HG02852 (cell line): Measurements from ENCODE around the gene SPINDOC.
"Not testable (repeated sequence)": the region's sequence is repeated elsewhere in the genome, so short reads cannot be mapped to it uniquely, and the experiment has no call there.

ENCODE experiments used
- ATAC-seq: cut with Tn5 transposase; IDR thresholded peaks from one replicate; pipeline ENCODE4 v1.9.1; 2021; ENCODE audit warnings: mild to moderate bottlenecking, moderate library complexity; ENCODE audit not compliant: unreplicated experiment

SPINDOC gene

GRCh38 chr11:63851364-63851763 lies 38.1 kb downstream of the SPINDOC start:
- ATAC-seq: no peak

DNA sequence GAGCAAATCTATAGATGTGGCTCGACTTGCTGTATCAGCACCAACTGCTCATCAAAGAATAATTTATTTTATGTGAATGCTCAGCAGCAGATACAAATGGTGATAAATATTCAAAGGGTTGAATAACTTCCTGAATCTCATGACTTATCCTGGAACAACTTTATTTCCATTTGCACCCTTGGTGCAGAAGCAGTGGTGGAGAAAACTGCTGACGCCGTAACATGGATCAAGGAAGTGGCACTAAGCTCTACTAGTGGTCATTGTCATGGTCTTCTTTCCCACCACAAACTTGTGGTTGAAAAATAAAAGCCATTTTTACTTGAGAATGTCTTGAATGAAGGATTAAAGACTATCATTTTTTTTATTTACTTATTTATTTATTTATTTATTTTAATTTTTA lies 40.2 kb downstream of the SPINDOC start:
- ATAC-seq: no peak

GRCh38 chr11:63854696-63855095 lies 41.4 kb downstream of the SPINDOC start:
- ATAC-seq: no peak

- no peak for ATAC-seq
These were observed 42.7 kb downstream of the SPINDOC start for GRCh38 chr11:63855975-63856374.

- ATAC-seq: no peak
These were observed 45.6 kb downstream of the SPINDOC start for GRCh38 chr11:63858628-63859550.

DNA sequence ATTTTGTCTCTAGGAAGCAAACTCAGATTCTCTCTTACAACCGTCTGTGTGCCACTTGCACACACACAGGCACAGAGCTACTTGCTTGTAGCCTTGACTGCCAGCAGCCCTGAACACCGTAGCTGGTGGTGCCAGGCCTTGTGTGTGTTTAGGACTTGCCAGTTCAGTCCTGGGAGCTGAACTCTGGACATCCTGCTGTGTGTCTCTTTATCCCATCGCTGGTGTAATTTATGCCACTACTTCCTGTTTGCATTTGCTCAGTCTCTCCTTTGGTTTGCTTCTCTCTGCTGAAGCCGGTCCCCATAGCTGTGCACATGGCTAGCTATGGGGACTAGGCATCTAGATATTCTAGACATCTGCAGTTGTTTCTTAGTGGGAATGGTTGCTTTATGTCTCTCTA lies 49.7 kb downstream of the SPINDOC start:
- ATAC-seq: no peak

DNA sequence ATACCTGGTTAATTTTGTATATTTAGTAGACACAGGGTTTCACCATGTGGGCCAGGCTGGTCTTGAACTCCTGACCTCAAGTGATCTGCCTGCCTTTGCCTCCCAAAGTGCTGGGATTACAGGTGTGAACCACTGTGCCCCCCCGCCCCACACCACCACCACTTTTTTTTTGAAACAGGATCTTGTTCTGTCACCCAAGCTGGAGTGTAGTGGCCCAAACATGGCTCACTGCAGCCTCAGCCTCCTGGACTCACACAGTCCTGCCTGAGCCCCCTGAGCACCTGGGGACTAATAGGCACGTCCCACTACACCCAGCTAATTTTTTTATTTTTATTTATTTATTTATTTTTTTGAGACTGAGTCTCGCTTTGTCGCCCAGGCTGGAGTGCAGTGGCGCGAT lies 50.4 kb downstream of the SPINDOC start:
- not testable (repeated sequence) for ATAC-seq

DNA sequence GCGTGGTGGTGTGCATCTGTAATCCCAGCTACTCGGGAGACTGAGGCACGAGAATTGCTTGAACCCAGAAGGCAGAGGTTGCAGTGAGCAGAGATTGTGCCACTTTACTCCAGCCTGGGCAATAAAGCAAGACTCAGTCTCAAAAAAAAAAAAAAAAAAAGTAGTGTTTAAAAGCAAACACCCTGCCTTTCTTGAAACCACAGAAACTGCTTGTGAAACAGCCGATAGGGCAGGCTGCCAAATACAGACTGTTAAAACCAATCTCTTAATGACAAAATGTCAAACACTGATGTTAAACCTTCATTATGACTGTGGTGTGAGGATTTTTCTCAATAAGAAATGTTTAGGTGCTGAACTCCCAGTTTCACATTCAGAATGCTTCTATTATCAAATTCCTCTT lies 53.0 kb downstream of the SPINDOC start:
- no peak for ATAC-seq

- no peak for ATAC-seq
These were observed 54.3 kb downstream of the SPINDOC start for GRCh38 chr11:63867511-63867910.

DNA sequence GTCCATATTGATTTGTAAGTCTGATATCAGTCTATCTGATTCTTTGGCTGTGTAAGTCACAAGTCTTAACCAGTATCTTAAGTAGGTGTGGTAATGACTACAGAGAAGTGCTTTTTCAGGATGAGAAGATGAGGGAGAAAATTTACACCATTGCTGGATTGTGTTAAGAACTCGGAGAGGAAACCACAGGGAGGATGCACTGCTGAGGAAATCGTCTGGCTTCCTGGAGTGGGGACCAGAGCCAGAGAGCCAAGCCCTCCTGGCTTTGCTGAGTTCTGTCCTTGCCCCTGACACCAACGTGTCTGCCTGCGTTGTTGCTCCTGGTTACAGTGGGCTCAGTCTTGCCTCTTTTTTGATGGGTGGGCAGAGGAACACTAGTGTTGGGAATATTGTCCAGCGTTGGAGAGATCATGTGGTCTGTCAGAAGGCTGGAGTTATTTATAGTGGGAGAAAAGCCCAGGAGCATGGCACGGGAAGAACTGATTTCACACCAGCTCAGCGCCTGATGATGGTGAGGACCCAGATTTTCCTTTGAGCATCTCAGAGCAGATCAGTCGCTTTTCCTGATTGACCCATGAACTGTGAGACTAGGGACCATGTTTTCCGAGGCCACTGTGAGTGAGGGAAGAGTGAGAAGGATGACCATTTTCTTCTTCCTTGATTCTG lies 55.3 kb downstream of the SPINDOC start:
- ATAC-seq: no peak

GRCh38 chr11:63869171-63869591 lies 55.9 kb downstream of the SPINDOC start:
- no peak for ATAC-seq

DNA sequence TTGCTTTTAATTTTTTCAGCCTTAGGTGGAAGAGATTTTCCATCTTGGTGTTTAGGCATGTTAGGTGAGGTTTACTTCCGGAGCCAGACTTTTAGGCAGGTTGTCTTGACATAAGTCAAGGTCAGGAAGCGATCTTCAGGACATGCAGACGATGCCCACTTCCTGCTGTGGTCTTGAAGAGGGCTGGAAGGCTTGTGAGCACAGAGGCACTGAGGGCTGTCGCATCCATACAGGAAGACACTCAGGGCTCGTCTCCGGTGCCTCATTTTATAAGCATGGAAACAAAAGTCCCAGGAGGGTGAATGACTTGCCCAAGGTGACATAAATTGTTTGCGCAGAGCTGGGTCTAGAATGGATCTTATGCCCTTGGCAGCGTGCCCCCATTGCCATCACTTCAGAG lies 56.4 kb downstream of the SPINDOC start:
- no peak for ATAC-seq

GRCh38 chr11:63870351-63871140 lies 57.3 kb downstream of the SPINDOC start:
- ATAC-seq: no peak

DNA sequence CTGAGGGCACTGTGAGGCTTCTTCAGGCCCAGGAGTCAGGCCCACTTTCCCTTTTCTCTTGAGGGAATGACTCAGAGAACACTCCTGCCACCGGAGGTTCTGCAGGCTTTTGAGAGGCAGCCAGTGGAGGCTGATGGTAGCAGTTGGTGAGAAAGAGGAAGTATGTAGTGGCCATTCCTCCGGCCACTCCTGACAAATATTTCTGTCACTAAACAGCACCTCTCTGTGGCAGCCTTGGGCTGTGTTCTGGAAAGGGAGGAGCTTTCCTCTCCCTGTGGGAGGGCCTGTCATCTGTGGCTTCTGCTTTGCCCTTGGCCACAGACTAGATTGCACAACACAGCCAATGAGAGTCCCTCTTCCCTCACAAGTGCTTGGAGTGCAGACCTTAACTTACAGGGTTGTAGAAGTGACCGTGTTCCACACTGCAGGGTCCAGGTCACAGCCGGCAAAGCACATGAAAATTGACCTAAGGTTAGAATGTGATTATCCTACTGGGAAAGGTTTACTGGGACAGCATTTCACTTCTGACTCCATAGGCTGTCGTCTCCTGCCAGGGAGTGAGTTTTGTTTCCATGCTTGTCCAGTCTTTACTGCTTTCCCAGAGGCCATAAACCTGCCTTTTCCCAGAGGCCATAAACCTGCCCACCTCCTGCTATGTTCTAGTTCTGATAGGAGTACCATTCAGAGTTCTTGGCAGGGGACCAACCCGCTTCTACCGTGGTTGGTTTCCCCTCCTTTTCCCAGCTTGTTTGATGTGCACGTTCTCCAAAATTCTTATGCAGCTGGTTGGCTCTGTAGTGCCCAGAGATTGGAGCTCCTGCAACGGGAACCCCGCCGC lies 58.9 kb downstream of the SPINDOC start:
- ATAC-seq: peak; percentile 77

DNA sequence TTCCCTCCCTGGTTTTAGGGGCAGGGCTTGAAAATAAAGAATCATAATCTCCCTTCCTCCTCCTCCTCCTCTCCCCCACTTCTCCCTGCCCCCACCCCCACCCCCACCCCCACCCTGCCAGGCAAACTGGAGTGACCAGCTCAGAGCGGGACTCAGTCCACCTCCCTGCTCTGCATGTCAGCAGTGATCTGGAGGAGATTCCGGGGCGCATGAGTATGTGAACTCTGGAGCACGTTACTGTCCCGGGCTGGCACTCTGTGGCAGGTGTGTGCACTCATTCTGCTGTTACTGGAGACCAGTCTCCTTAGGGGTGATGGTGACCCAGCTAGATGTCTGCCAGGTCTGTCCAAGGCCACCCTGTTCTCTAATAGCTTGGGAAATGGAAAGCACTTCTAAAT lies 59.5 kb downstream of the SPINDOC start:
- no peak for ATAC-seq

DNA sequence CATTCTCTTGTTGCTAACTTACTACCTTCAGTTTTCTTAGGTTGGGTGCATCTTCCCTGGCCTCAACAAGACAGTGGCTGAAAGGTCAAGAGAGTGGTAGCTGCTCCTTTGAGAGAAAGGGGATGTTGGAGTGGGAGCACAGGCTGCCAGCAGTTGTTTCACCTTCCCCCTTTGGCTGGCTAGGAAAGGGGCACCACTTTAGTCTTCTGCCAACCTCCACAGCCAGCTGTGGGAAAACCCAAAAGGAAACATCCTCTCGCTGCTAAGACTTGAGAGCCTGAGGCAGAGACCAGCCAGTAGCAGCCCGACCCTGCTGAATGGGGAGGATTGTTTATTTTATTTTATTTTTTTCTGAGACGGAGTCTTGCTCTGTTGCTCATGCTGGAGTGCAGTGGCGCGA lies 60.1 kb downstream of the SPINDOC start:
- no peak for ATAC-seq

- no peak for ATAC-seq
These were observed 61.3 kb downstream of the SPINDOC start for GRCh38 chr11:63874511-63874910.

GRCh38 chr11:63875506-63876065 lies 62.3 kb downstream of the SPINDOC start:
- ATAC-seq: no peak

DNA sequence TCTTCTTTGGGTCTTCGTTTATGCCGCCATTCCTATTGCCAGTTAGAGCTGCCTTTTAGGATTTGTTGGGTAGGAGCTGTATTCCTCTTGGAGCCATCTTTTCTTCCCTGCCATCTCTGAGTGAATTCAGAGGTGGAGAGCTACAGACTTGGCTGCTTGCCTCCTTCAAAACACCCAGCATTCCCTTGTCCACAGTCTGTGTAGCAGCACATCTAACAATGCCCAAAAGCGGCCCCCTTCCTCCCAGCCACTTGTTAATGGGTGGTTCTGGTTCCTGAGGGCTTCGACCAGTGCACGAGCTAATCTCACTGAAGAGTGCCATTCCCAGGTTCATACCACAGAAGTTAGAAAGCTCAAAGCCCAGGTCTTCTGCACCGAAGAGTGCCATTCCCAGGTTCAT lies 63.4 kb downstream of the SPINDOC start:
- no peak for ATAC-seq
